Subcutaneous abdominal adipose tissue (tissue), 5 donors: ENCODE results near the gene SNRPA1.

Source experiments
- H3K27ac ChIP-seq: one replicate; pipeline ENCODE4 v1.7.0; 2013; ENCODE audit warnings: low read depth, mild to moderate bottlenecking, inconsistent platforms, low read length, moderate library complexity
- H3K27me3 ChIP-seq, 5 donors: one replicate each; pipeline ENCODE4 v1.7.0; 2013; ENCODE audit warnings: low read length in 5 of 5, inconsistent platforms in 1 of 5; ENCODE audit not compliant: control insufficient read depth in 5 of 5, insufficient read depth in 4 of 5
- H3K36me3 ChIP-seq, 5 donors: one replicate each; pipeline ENCODE4 v1.7.0; 2013; ENCODE audit warnings: low read length in 5 of 5; ENCODE audit not compliant: control insufficient read depth in 5 of 5, insufficient read depth in 5 of 5
- H3K4me1 ChIP-seq, 5 donors: one replicate each; pipeline ENCODE4 v1.7.0; 2013; ENCODE audit warnings: low read length in 5 of 5, mild to moderate bottlenecking in 3 of 5, moderate library complexity in 1 of 5; ENCODE audit not compliant: control insufficient read depth in 5 of 5, insufficient read depth in 5 of 5
- H3K4me3 ChIP-seq, 5 donors: one replicate each; pipeline ENCODE4 v1.7.0; 2013; ENCODE audit warnings: low read length in 5 of 5, low read depth in 1 of 5
- H3K9ac ChIP-seq, 5 donors: one replicate each; pipeline ENCODE4 v1.7.0; 2013; ENCODE audit warnings: low read length in 5 of 5, mild to moderate bottlenecking in 4 of 5, moderate library complexity in 3 of 5
- H3K9me3 ChIP-seq, 5 donors: one replicate each; pipeline ENCODE4 v1.7.0; 2013; ENCODE audit warnings: low read length in 5 of 5; ENCODE audit not compliant: control insufficient read depth in 5 of 5
- donor health status: healthy.
- donor health status: healthy.
- donor health status: healthy.
- donor health status: healthy.
- donor health status: healthy.

SNRPA1 gene

GRCh38 chr15:101327147-101327740 lies 32.2 kb upstream of the SNRPA1 start:
- H3K4me3 ChIP-seq = no peak overlapping the region
- H3K9me3 ChIP-seq = no peaks in the 10 kb centered on the region
- H3K4me1 ChIP-seq = no peaks in the 10 kb centered on the region
- peaks cover 4 to 12% (median 11%) of the 10 kb centered on the region in 5 donors for H3K27me3 ChIP-seq
- H3K27ac ChIP-seq = no peak overlapping the region
- no peaks in the 10 kb centered on the region for H3K36me3 ChIP-seq
- H3K9ac ChIP-seq = no peak overlapping the region

GRCh38 chr15:101326462-101327146 lies 31.6 kb upstream of the SNRPA1 start:
- Histone ChIP-seq H3K36me3 (no peaks in the 10 kb centered on the region), H3K9ac (no peak overlapping the region), H3K27me3 (peaks cover 4 to 12% (median 8%) of the 10 kb centered on the region in 5 donors), H3K9me3 (no peaks in the 10 kb centered on the region), H3K4me1 (no peaks in the 10 kb centered on the region), H3K4me3 (no peak overlapping the region), H3K27ac (no peak overlapping the region)

GRCh38 chr15:101326026-101326315 lies 30.9 kb upstream of the SNRPA1 start:
- Histone ChIP-seq H3K27ac (no peak overlapping the region), H3K4me3 (no peak overlapping the region), H3K27me3 (peaks cover 4 to 11% (median 8%) of the 10 kb centered on the region in 5 donors), H3K36me3 (no peaks in the 10 kb centered on the region), H3K9me3 (no peaks in the 10 kb centered on the region), H3K4me1 (no peaks in the 10 kb centered on the region), H3K9ac (no peak overlapping the region)

GRCh38 chr15:101325263-101326025 lies 30.4 kb upstream of the SNRPA1 start:
- no peak overlapping the region for H3K4me3 ChIP-seq
- H3K4me1 ChIP-seq = no peaks in the 10 kb centered on the region
- peaks cover 4 to 11% (median 8%) of the 10 kb centered on the region in 5 donors for H3K27me3 ChIP-seq
- H3K27ac ChIP-seq = no peak overlapping the region
- no peaks in the 10 kb centered on the region for H3K36me3 ChIP-seq
- no peak overlapping the region for H3K9ac ChIP-seq
- H3K9me3 ChIP-seq = no peaks in the 10 kb centered on the region

GRCh38 chr15:101324524-101325177 lies 29.6 kb upstream of the SNRPA1 start:
- Histone ChIP-seq H3K36me3 (no peaks in the 10 kb centered on the region), H3K9me3 (no peaks in the 10 kb centered on the region), H3K27ac (no peak overlapping the region), H3K9ac (no peak overlapping the region), H3K4me1 (no peaks in the 10 kb centered on the region), H3K27me3 (peaks cover 4 to 11% (median 9%) of the 10 kb centered on the region in 5 donors), H3K4me3 (no peak overlapping the region)

- no peaks in the 10 kb centered on the region for H3K4me1 ChIP-seq
- H3K9ac ChIP-seq = no peak overlapping the region
- H3K36me3 ChIP-seq = no peaks in the 10 kb centered on the region
- no peak overlapping the region for H3K27ac ChIP-seq
- no peaks in the 10 kb centered on the region for H3K9me3 ChIP-seq
- no peak overlapping the region for H3K4me3 ChIP-seq
- peaks cover 4 to 11% (median 6%) of the 10 kb centered on the region in 5 donors for H3K27me3 ChIP-seq
Measured at GRCh38 chr15:101323793-101324523, 28.9 kb upstream of the SNRPA1 start.

- H3K4me1 ChIP-seq = no peaks in the 10 kb centered on the region
- H3K27ac ChIP-seq = no peak overlapping the region
- H3K9me3 ChIP-seq = no peaks in the 10 kb centered on the region
- H3K27me3 ChIP-seq = peaks cover 6 to 11% (median 6%) of the 10 kb centered on the region in 5 donors
- H3K9ac ChIP-seq = no peak overlapping the region
- H3K4me3 ChIP-seq = no peak overlapping the region
- no peaks in the 10 kb centered on the region for H3K36me3 ChIP-seq
Measured at GRCh38 chr15:101322854-101323477, 27.9 kb upstream of the SNRPA1 start.

GRCh38 chr15:101322016-101322695 lies 27.1 kb upstream of the SNRPA1 start:
- H3K36me3 ChIP-seq = no peaks in the 10 kb centered on the region

GRCh38 chr15:101320501-101321052 lies 25.5 kb upstream of the SNRPA1 start:
- Histone ChIP-seq H3K27ac (no peak overlapping the region), H3K36me3 (no peaks in the 10 kb centered on the region), H3K9me3 (no peaks in the 10 kb centered on the region), H3K4me3 (peak overlapping the region in 3 of 5 donors; percentile 29 to 42 (median 39)), H3K9ac (no peak overlapping the region), H3K4me1 (no peaks in the 10 kb centered on the region), H3K27me3 (peaks cover 0 to 6% (median 2%) of the 10 kb centered on the region in 5 donors)

More at GRCh38 chr15:101322016-101322695, 27.1 kb upstream of the SNRPA1 start:
- Histone ChIP-seq H3K4me1 (no peaks in the 10 kb centered on the region), H3K27ac (no peak overlapping the region), H3K27me3 (peaks cover 5 to 10% (median 6%) of the 10 kb centered on the region in 5 donors), H3K9me3 (no peaks in the 10 kb centered on the region), H3K4me3 (no peak overlapping the region), H3K9ac (no peak overlapping the region)
